Measurements from ENCODE around the gene TGDS.
"Not testable (repeated sequence)": the region's sequence is repeated elsewhere in the genome, so short reads cannot be mapped to it uniquely, and the experiment has no call there.

Gene TGDS, protein sequence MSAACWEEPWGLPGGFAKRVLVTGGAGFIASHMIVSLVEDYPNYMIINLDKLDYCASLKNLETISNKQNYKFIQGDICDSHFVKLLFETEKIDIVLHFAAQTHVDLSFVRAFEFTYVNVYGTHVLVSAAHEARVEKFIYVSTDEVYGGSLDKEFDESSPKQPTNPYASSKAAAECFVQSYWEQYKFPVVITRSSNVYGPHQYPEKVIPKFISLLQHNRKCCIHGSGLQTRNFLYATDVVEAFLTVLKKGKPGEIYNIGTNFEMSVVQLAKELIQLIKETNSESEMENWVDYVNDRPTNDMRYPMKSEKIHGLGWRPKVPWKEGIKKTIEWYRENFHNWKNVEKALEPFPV

DNA sequence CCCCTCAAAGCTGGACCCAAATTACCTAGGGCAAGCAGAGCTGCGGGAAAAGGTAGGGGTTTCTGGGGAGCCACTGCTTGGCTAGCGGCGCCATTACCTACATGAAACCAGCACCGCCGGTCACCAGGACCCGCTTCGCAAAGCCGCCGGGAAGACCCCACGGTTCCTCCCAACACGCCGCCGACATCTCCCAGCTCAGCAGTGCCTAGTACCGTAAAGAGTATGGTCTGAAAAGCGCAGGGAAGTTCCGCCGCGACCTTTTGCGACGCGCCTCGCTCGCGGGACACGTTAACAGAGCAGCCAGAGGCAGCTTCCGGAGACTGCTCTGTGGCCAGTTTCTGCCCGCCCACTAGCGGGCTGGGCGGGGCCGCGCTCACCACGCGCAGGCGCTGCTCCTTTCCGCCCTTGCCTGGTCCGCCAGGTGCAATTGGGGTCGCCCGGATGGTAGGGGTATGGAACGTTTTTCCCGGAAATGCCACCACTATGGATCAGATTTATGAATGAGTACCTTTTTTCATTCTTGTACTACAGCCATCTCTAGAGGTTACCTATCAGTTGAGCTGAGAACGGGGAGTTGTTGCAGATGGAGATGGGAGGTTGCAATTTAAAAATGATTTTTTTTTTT is at the start of gene TGDS:
Gene TGDS (minus strand): TSS at position 203 of the 625 bp plus-strand sequence. CDS start 16 bp downstream, at position 187.
- peak; percentile 67 for DNase-seq

DNA sequence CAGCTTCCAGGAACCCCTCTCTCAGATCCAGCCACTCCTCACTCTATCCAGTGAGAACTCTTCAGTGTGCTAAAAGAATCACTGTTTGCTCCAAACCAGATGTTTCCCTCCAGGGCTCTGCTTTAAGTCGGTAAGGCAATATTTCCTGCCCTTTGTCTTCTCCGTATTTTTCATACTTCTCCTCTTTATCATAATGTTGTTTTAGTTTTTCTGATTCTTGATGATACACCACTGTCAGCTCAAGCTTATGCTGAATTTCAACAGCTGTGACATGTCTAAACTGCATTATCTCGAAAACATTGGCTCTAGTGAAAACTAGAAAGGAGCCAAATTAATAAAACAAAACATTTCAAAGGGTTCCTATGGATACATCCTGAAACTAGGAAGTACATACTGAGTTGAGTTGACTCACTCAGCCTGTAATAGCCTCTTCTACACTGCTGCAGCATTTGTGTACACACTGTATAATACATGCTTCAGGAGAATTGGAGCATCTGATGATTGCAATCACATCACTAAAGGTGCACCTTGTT is 45.5 kb upstream of the TGDS start:
- DNase-seq: no peak

DNA sequence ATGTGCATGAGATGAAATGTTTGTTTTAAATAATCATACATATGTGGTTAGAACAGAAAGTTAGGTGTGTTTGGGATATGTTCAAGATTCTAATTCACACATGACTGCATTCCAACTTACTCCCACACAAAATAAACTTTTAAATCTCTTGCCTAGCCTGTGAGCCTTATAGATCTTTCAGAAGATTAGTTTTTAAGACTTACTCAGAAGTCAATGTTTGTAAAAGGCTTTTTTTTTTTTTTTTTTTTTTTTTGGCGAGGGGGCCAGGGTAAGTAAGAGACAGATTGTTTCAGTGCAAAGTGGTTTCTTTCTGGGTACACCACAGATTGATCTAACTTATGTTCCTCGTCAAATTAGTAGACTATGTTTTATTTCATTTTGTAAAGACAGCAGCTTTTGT is 44.8 kb upstream of the TGDS start:
- DNase-seq: no peak

DNA sequence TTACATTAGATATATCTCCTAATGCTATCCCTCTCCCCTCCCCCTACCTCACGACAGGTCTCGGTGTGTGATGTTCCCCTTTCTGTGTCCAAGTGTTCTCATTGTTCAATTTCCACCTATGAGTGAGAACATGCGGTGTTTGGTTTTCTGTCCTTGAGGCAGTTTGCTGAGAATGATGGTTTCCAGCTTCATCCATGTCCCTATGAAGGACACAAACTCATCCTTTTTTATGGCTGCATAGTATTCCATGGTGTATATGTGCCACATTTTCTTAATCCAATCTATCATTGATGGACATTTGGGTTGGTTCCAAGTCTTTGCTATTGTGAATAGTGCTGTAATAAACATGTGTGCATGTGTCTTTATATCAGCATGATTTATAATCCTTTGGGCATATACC is 41.7 kb upstream of the TGDS start:
- DNase-seq: not testable (repeated sequence)

DNA sequence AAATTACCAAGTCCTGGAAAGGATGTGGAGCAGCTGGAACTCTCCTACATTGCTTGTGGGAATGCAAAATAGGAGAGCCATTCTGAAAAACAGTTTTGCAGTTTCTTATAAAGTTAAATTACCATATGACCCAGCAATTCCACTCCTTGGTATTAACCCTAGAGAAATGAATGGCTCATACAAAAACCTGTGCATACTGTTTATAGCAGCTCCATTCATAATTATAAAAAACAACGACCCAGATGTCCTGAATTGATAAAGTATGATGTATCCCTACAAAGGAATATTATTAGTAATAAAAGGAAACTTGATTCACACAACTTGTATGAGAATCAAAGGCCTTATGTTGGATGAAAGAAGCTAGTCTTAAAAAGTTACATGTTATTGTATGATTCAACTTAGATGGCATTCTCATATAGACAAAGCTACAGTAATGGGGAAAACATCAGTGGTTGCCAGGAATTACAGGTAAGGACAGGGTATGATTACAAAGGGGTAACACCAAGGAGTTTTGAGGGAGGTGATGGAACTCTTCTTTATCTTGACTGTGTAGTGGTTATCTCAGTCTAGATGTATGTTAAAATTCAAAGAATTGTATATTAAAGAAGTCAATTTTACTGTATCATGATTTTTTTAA is 41.1 kb upstream of the TGDS start:
- no peak for DNase-seq

DNA sequence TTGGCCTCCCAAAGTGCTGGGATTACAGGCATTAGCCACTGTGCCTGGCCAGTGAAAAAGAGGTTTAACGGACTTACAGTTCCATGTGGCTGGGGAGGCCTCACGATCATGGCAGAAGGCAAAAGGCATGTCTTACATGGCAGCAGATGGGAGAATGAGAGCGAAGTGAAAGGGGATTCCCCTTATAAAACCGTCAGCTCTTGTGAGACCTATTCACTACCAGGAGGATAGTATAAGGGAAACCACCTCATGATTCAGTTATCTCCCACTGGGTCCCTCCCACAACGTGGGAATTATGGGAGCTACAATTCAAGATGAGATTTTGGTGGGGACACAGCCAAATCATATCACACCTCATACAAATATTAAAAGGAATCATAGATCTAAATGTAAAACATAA is 40.1 kb upstream of the TGDS start:
- DNase-seq: not testable (repeated sequence)

DNA sequence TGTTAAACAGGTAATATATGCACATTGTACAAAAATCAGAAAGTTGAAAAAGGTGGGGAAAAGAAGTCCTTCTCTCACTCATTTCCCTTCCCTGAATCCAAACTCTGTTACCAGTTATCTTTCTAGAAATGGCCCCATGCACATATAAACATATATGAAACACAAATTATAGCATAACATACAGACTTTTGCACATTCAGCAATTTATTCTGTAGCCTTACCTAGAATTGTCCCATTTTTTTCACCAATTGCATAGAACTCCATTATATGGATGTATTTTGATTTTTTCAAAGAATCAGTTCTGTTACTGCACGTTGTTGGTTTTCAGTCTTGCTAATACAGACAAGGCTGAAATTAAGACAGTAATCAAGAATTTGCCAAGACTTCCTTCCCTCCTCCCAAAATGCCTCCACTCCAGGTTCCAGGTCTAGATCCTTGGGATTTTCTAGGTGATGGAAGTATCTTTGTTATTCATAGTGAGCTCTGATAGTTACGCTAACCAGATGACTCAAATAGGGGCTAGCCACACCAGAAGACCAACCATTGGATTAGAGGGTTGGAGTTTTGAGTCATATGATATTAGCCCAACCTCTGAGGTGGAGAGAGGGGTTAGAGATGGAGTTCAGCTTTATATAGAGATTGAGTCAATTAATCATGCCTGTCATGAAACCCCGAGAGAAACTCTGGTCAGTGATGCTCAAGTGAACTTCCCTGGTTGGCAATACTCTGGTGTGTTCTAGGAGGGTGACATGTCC is 36.5 kb upstream of the TGDS start:
- DNase-seq: no peak

DNA sequence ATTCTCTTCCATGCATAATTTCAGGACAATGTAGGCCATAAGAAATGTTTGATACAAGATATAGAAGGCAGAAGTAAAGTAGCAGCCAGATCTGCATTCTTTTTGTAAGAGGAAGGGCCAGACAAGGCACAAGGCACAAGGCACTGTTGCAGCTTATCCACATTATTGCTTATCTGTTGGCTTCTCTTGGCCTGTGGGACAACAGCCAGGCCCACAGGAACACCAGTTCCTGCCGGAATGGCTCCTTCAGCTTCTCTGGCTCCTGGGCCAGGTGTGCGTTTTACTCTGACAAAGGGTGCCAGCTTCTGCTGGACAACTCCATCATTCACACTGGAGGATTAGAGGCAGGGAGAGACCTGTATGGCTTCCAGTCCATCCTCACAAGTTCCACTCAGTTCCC is 34.9 kb upstream of the TGDS start:
- DNase-seq: no peak

DNA sequence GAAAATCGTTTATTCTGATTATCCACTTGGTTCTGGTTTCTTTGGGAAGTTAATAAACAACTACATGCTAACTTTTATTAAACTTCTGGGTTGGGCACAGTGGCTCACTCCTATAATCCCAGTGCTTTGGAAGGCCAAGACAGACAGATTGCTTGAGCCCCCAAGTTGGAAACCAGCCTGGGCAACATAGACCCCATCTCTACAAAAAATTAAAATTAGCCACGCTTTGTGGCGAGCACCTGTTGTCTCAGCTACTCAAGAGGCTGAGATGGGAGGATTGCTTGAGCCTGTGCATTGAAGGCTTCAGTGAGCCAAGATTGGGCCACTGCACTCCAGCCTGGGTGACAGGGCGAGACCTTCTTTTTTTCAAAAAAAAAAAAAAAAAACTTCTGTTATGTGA is 27.4 kb upstream of the TGDS start:
- no peak for DNase-seq

DNA sequence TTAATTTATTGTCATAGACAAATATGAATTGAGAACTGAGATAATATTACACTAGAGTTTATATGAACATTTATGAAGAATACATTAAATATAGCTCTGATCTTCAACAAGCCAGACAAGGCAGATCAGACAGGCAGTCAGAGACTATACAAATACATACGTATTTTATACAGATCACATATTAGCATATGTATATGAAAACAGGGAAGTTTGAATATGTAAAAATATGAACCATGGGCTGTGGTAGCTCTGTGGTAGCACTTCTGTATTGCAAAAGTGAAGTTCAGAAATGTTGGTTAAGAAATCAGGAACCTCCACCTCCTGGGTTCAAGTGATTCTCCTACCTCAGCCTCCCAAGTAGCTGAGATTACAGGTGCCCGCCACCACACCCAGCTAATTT is 26.4 kb upstream of the TGDS start:
- DNase-seq: no peak

DNA sequence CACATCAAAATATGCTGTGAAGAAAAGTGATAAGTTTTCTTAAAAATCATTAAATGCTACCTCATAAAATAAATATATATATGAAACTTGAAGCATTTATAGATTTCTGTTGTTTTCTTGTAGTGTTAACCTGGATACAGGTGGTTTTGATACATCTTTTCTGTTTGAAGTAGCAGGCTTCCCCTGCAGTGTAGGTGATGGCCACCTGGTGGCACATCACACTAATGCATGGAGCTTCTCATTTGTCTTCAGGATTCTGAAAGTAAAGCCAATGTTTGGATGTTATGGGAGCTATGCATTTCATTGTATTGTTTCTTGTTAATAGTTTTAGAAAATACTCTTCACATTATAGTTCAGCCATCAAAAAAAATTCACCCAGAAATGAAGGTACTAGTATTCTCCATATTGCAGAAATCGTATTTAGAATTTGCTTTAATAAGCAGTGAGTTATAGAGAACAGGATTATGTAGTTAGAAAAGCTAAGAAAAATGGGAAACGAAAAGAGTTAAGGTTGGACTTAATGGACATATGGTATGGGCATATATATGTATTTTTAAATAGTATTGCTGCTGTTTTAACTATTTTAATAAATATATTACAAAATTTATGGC is 24.4 kb upstream of the TGDS start:
- DNase-seq: no peak

DNA sequence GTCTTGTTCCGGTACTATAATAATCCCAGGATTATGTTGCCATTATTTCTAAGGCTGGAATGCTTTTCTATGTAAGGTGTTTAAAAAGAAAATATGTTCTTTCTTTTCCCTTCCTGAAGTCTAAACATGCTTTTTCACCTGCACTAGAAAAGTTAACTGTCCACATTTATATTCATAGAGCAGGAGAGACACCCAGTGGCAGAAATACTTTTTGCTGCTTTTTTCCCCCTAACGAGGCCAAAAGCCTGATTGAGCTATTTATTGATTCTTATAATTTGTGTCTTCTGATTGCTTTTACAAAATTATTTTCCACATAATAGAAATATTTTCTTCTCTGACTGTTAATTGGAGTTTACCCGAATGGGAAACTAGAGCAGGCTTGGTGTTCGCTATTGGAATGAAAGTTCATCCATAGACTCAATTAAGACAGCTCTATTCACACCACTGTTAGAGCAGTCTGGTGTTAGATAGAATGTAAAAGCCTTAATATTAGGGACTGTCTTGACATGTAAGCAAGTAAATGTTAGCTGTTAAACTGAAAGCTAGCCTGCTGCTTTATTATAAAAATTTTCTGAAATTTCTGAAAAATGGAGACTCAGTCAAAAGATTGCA is 21.5 kb upstream of the TGDS start:
- DNase-seq: peak; percentile 47

DNA sequence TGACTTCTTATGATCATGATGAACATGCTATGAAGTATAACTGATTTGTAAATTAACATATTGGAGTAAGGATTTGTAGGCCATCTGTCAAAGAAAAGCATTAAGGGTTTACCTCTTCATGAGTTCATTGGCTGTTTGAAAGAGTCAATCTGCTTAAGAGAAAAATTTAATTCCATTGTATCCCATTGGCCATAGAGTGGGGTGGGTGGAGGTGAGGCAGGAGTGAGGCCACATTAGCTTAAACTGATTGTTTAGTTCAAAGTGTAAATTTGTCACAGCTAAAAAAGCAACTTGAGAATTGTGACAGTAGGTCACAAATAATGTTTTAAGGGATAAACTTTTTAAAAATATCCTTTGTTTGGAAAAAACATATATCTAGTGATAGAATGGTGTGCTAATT is 17.1 kb upstream of the TGDS start:
- DNase-seq: no peak

DNA sequence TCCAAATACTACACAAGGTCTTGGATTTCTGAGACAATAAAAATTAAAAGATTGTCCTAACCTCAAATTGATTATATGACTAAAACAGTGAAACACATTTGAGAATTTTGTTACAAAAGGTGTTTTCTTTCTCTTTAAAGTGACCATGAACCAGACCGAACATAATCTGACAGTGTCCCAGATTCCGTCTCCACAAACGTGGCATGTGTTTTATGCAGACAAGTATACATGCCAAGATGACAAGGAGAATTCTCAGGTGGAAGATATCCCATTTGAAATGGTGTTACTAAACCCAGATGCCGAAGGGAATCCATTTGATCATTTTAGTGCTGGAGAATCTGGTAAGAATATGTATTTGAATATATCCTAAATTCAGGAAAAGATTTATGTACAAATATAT is 16.1 kb upstream of the TGDS start:
- no peak for DNase-seq

DNA sequence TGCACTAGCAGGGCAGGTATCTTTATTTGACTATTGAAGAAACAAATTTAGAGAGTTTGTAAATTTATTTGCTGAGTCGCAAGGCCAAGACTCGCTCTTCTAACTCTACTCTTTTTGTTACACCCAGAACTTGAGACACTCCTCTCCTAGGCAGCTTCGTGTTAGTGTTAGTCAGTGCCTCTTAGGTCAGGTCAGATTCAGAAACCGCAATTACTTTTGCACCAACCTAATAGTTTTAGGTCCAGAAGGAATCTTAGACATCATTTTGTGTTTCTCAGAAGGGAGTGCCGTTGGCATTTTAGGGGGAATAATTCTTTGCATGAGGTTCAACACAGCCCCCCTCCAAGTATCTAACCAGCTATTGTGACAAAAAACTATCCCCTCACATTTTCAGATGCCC is 14.5 kb upstream of the TGDS start:
- no peak for DNase-seq

DNA sequence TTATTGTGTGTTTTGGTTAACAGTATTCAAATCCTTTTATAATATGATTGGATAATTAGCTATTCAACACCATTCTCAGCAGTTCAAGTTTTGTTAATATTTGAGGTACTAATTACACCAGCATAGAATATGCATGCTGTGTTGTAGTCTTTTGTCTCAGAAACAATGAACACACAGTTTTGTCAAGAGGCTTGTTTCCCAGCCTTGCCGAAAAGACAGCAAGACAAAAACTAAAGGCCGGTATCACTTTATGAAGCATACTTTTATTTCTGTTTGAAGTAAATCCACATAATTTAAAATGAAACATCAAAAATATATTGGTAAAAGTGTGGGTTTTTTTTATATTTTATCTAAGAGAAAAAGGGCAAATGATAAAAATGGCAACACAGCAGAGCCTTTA is 13.2 kb upstream of the TGDS start:
- no peak for DNase-seq

DNA sequence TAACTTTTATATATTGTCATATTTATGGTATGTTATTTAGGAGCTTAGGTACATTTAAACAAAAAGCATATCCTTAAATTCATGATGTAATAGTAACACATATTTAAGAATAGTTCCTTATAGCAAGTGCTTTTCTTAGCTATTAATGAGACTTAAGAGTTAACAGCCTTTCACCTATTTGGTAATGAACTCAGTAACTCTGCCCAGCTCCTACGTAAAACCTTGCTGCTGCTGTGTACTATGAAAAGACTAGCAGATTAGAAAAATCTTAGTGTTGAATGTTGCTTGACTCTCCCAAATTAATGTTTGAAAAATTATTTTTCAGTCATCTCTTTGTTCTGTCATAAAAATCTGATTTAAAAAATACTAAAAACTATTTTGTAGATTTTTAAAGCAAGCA is 12.6 kb upstream of the TGDS start:
- no peak for DNase-seq

DNA sequence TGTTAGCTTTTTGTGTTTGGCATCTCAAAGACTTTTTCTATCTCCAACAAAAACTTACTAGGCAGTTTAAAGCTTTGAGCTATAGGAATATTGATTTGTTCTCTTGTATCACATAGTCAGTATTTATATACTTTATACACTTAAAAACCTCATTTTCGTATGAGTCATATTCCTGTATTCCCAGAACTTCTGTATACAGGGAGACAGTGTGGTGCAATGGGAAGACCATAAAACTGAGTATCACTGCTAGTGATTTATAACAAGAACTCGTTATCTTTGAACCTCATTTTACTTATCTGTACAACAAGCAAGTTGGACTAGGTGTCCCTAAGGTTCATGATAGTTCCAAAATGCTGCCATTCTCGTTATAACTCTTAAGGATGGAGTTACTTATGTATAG is 12.0 kb upstream of the TGDS start:
- no peak for DNase-seq

DNA sequence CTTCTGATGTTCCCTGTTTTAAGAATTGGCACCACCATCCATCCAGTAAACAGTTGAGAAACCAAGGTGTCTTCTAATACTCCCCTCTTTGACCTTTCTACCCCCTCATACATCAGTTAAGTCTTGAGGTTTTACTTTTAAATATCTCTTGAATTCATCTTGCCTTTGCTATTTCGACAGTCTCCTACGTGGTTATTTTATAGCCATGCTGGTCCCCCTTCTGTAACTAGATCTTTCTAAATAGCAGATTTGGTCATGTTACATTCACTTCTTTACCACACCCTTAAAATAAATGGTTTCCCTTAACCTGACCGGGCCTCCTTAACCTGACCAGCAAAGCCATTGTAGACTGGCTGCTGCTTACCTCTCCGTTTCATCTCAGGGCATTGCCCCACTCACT is 11.1 kb upstream of the TGDS start:
- DNase-seq: no peak

DNA sequence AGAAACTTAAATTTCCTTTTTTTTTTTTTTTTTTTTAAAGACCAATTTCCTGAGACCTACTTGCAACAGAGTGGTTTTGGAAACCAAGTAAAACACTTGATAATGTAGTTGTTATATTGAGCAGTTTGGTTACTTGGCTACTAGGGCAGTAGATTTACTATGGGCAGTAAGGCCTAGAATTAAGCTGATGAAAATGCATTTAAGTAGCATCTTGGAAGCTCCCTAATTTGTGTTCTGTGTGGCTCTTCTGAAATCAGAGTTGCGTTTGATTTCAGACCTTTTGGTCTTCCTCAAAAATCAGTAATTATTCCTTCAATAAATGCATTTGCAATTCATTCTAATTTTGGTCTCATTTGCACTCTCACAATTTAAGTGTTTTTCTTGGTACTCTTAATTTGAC is 6.5 kb upstream of the TGDS start:
- no peak for DNase-seq

DNA sequence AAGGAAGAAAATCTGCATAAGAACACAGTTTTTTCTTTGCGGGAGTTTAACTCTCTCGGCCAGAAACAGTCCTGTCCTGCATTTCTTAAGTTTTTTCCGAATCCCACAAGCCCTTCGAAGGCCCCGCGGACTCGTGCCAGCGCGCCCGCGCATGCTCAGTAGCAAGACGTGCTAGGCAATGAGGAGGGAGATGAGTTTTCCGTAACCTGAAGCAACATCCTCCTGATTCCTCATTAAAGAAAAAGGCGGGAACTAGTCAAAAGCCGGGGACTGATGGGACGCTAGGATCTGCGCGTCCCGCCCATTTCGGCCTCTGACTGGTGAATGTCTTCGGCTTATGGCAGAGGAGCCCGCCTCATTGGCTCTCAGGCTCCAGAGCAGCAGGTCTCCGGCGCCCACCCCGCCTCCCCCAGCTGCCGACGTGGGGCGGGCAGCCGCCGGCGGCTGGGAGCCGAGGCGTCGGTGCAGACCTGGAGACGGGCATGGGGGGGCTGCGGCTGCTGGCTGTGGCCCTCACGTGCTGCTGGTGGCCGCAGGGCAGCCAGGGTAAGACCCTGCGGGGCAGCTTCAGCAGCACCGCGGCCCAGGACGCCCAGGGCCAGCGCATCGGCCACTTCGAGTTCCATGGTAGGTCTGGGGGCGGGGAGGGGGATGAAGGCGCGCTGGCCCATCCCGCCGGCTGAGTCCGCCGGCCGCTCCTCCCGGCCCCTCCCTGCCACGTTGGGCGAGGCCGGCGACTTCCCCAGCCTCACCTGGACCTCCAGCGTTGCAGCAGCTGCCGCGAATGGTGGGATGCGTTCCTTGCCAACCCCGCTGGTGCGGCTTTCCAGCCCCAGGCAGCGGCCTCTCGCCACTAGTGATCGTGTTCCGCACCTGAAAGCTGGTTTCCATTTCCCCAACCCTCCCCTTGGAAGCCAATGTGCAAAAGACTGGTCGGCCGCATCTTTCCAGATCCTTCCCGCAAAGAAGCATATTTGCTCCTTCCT is 5.8 kb upstream of the TGDS start, which contains the start of gene GPR180:
Gene GPR180 (plus strand): TSS at position 412 of the 986 bp plus-strand sequence. CDS start 71 bp downstream, at position 483.
- peak; percentile 74 for DNase-seq

Measured in activated T-cell treated with anti-CD3 and anti-CD28 coated beads for 4 hours (primary cell).